Activated T-helper 2 cell treated with anti-CD3 and anti-CD28 coated beads, Interferon-gamma antibody, Interleukin-2, Interleukin-4, amounts not matched to agents 10 μg/mL and 5 μg/mL and 100 μg/mL, durations not matched to agents 14 hours and 24 hours and 36 hours (primary cell): ENCODE measurements around the gene E4F1. TPM values are rescaled to one million over a fixed set of nuclear protein-coding genes. Genes with fewer than 3 reads are reported as not detected.

Experiments
- DNase-seq: peaks from one replicate; pipeline ENCODE4 v3.0.0; 2021; ENCODE audit warnings: low spot score
- H3K27ac Mint-ChIP-seq: one replicate; pipeline ENCODE4 v1.8.0; 2021; ENCODE audit warnings: mixed read lengths
- H3K27me3 Mint-ChIP-seq: one replicate; pipeline ENCODE4 v1.8.0; 2021; ENCODE audit warnings: low read depth, mixed read lengths
- H3K36me3 Mint-ChIP-seq: one replicate; pipeline ENCODE4 v1.8.0; 2021; ENCODE audit warnings: low read depth, mixed read lengths
- H3K4me1 Mint-ChIP-seq: one replicate; pipeline ENCODE4 v1.8.0; 2021; ENCODE audit warnings: low read depth, mixed read lengths
- H3K4me3 Mint-ChIP-seq: one replicate; pipeline ENCODE4 v1.8.0; 2021; ENCODE audit warnings: low read depth, mild to moderate bottlenecking, moderate library complexity, mixed read lengths
- H3K9me3 Mint-ChIP-seq: one replicate; pipeline ENCODE4 v1.8.0; 2021; ENCODE audit warnings: mixed read lengths
- intact Hi-C: fragments of 100-400 bp; cut with micrococcal nuclease; formaldehyde crosslinking; loops from one replicate; pipeline ENCODE4 v1.15.1; 2023
- total RNA-seq: library from RNA; stranded (reverse); gene quantifications from 2 replicates; pipeline ENCODE4 v1.2.3, GENCODE V29; 2022

E4F1 gene
- total RNA-seq, 1 donor from 2014 or later: 29.3 TPM

DNA sequence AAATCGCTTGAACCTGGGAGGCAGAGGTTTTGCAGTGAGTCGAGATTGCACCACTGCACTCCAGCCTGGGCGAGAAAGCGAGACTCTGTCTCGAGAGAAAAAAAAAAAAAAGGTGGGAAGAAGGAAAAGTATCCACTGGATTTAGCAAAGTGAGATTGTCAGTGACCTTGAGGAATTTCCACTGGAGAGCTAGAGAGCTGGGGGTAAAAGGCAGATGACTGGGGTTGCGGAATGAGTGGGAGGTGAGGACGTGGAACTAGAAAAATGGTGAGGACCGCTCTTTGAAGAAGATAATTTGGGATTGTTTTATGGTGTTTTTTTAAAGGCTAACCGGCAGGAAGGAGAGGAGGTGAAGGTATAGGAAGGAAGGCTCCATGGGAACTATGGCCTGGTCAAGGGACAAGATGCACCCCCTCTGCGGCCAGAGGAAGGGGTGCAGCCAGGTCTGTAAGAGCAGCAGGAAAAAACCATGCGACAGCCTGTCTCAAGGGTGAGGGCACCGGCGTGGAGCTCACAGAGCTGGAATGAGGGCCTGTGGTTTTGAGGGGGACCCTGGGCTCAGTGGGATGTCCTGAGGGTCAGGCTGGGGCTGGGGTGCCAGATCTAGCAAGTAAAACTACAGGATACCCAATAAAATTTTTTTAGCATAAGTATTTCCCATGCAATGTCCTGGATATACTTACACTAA, 18.8 kb upstream of the E4F1 start:
- intact Hi-C loops: loop anchor here (1.0 kb wide), 1 partner anchor 19 kb away; the partner anchor contains the start of gene E4F1
- peak overlapping the region; percentile 81 for H3K4me3 Mint-ChIP-seq
- peak overlapping the region; percentile 24 for H3K27ac Mint-ChIP-seq
- no peak for DNase-seq
- H3K9me3 Mint-ChIP-seq: no peaks in the 10 kb centered on the region
- peaks cover 18% of the 10 kb centered on the region for H3K4me1 Mint-ChIP-seq
- peaks cover 18% of the 10 kb centered on the region for H3K27me3 Mint-ChIP-seq
- peaks cover 26% of the 10 kb centered on the region for H3K36me3 Mint-ChIP-seq

- Mint-ChIP-seq H3K36me3 (peaks cover 26% of the 10 kb centered on the region), H3K4me3 (peak within 1 kb of the TSS; percentile 81), H3K27ac (peak within 1 kb of the TSS; percentile 69), H3K4me1 (peaks cover 18% of the 10 kb centered on the region), H3K27me3 (peaks cover 12% of the 10 kb centered on the region), H3K9me3 (no peaks in the 10 kb centered on the region)
- intact Hi-C loops: loop anchor here (1.0 kb wide), 1 partner anchor 18 kb away; the partner anchor contains the start of gene E4F1
- peak; percentile 89 for DNase-seq
Observed at GRCh38 chr16:2205104-2205966, 18.1 kb upstream of the E4F1 start, which contains the start of gene MLST8. Gene MLST8, plus strand, starts transcription at chr16:2205454. Its CDS starts 632 bp downstream, at chr16:2206086.

GRCh38 chr16:2205967-2206313, 17.5 kb upstream of the E4F1 start:
- no peak for DNase-seq
- H3K4me1 Mint-ChIP-seq: peaks cover 18% of the 10 kb centered on the region
- H3K27ac Mint-ChIP-seq: peak overlapping the region; percentile 69
- peaks cover 26% of the 10 kb centered on the region for H3K36me3 Mint-ChIP-seq
- intact Hi-C loops: loop anchor here (1.0 kb wide), 1 partner anchor 17 kb away; the partner anchor contains the start of gene E4F1
- no peaks in the 10 kb centered on the region for H3K9me3 Mint-ChIP-seq
- peaks cover 10% of the 10 kb centered on the region for H3K27me3 Mint-ChIP-seq
- H3K4me3 Mint-ChIP-seq: peak overlapping the region; percentile 74

- H3K36me3 Mint-ChIP-seq: peaks cover 26% of the 10 kb centered on the region
- no peaks in the 10 kb centered on the region for H3K9me3 Mint-ChIP-seq
- intact Hi-C loops: no loop called here
- peak overlapping the region; percentile 44 for H3K27ac Mint-ChIP-seq
- peak overlapping the region; percentile 74 for H3K4me3 Mint-ChIP-seq
- DNase-seq: no peak
- H3K27me3 Mint-ChIP-seq: peaks cover 10% of the 10 kb centered on the region
- peaks cover 18% of the 10 kb centered on the region for H3K4me1 Mint-ChIP-seq
Observed at GRCh38 chr16:2206420-2206779, 17.0 kb upstream of the E4F1 start.

DNA sequence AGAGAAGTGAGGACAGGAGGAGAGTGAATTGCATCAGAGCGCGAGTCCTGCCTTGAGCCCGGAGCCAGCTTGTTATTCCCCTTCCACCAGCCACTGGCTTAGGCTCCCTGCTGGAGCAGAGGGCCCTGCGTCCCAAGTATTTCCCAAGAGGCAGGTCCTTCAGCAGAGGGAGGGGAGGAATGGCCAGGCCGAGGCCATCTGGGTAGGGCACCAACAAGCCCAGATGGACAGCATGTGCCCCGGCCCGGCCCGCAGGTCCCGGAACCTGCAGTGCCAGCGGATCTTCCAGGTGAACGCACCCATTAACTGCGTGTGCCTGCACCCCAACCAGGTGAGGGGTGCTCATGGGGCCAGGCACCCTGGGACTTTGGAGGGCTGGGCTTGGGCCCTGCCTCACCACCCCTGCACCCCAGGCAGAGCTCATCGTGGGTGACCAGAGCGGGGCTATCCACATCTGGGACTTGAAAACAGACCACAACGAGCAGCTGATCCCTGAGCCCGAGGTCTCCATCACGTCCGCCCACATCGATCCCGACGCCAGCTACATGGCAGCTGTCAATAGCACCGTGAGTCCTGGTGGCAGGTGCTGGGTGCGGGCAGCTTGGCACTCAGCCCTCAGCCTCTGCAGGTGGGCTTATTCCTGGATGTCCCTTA, 16.5 kb upstream of the E4F1 start:
- no peaks in the 10 kb centered on the region for H3K9me3 Mint-ChIP-seq
- peak overlapping the region; percentile 25 for H3K27ac Mint-ChIP-seq
- DNase-seq: no peak
- intact Hi-C loops: no loop called here
- H3K4me3 Mint-ChIP-seq: peak overlapping the region; percentile 74
- peaks cover 19% of the 10 kb centered on the region for H3K4me1 Mint-ChIP-seq
- peaks cover 6% of the 10 kb centered on the region for H3K27me3 Mint-ChIP-seq
- H3K36me3 Mint-ChIP-seq: peaks cover 30% of the 10 kb centered on the region

DNA sequence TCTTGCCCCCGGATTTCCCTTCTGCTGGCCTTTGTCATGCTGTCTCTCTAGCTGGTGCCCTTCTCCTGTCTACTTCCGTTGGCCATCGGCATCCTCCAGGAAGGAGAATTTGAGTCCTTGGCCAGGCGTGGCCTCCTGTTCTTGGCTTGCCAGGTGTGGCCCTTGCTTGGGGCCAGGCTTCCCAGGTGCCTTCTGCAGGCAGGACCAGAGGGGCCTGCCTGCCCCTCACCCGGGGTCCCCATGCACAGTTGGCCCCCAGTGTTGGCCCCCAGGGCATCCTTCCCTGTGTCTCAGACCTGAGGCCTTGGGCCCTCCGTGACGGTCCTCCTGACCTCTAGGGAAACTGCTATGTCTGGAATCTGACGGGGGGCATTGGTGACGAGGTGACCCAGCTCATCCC, 15.5 kb upstream of the E4F1 start:
- Mint-ChIP-seq H3K27ac (peak overlapping the region; percentile 25), H3K4me1 (peaks cover 25% of the 10 kb centered on the region), H3K36me3 (peaks cover 38% of the 10 kb centered on the region), H3K27me3 (no peaks in the 10 kb centered on the region), H3K9me3 (no peaks in the 10 kb centered on the region), H3K4me3 (peak overlapping the region; percentile 64)
- DNase-seq: no peak
- intact Hi-C loops: no loop called here

GRCh38 chr16:2208308-2208707, 15.1 kb upstream of the E4F1 start:
- DNase-seq: no peak
- no peak overlapping the region for H3K27ac Mint-ChIP-seq
- intact Hi-C loops: no loop called here
- peaks cover 43% of the 10 kb centered on the region for H3K36me3 Mint-ChIP-seq
- H3K9me3 Mint-ChIP-seq: no peaks in the 10 kb centered on the region
- H3K27me3 Mint-ChIP-seq: no peaks in the 10 kb centered on the region
- H3K4me1 Mint-ChIP-seq: peaks cover 28% of the 10 kb centered on the region
- H3K4me3 Mint-ChIP-seq: no peak overlapping the region

DNA sequence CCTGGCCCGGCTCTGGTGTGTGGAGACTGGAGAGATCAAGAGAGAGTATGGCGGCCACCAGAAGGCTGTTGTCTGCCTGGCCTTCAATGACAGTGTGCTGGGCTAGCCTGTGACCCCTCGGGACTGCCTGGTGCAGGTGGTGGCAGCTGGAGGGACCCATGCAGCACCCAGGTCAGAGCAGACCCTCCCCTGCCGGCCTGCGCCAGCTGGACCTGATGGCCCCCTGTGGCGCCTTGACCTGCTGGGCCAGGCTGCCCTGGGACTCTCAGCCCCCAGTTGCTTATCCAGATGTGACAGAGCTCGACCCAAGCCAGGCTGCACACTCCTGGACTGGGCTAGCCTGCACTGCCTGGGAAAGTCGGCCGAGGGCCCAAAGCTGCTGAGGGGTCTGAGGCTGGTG, 14.6 kb upstream of the E4F1 start:
- no peak for DNase-seq
- no peaks in the 10 kb centered on the region for H3K9me3 Mint-ChIP-seq
- no peak overlapping the region for H3K27ac Mint-ChIP-seq
- H3K36me3 Mint-ChIP-seq: peaks cover 47% of the 10 kb centered on the region
- H3K27me3 Mint-ChIP-seq: no peaks in the 10 kb centered on the region
- peaks cover 29% of the 10 kb centered on the region for H3K4me1 Mint-ChIP-seq
- intact Hi-C loops: no loop called here
- no peak overlapping the region for H3K4me3 Mint-ChIP-seq

DNA sequence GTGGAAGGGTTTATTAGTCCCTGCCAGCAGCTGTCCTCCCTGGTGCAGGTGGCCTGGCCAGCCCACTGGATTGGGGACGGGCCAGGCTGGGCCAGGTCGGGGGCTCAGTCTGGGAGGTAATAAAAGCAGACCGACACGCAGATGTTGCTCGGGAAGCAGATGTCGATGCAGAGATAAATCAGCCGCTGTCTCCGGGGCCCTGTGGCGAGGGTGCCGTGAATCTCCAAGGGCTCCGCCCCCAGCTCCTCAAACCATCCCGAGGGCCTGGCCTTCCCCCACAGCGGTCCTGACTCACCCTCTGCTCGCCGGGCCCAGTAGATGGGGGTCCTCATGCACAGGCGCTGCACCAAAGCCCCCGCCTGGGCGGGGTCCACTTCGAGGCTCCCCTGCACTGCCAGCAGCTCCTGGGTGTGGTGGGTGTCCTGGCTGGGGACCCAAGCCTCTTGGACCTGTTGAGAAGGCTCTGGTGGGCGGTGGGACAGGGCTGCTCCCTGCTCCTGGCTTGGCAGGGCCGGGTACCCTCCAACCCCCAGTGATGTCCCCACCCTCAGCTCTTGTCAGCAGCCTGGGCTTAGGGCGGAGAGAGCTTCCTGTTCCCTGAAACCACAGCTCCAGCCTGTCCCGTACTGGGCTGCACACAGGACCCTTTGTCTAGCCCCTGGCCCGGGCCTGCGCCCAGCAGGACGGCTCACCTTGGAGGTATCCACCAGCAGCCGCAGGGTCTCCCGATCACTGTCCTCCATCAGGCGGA, 14.0 kb upstream of the E4F1 start:
- Mint-ChIP-seq H3K27me3 (no peaks in the 10 kb centered on the region), H3K27ac (no peak overlapping the region), H3K36me3 (peaks cover 47% of the 10 kb centered on the region), H3K4me1 (peaks cover 27% of the 10 kb centered on the region), H3K9me3 (no peaks in the 10 kb centered on the region), H3K4me3 (no peak overlapping the region)
- intact Hi-C loops: no loop called here
- DNase-seq: no peak

GRCh38 chr16:2210009-2210332, 13.4 kb upstream of the E4F1 start:
- DNase-seq: no peak
- no peaks in the 10 kb centered on the region for H3K9me3 Mint-ChIP-seq
- H3K27me3 Mint-ChIP-seq: no peaks in the 10 kb centered on the region
- no peak overlapping the region for H3K4me3 Mint-ChIP-seq
- intact Hi-C loops: no loop called here
- peaks cover 23% of the 10 kb centered on the region for H3K4me1 Mint-ChIP-seq
- no peak overlapping the region for H3K27ac Mint-ChIP-seq
- H3K36me3 Mint-ChIP-seq: peaks cover 47% of the 10 kb centered on the region

DNA sequence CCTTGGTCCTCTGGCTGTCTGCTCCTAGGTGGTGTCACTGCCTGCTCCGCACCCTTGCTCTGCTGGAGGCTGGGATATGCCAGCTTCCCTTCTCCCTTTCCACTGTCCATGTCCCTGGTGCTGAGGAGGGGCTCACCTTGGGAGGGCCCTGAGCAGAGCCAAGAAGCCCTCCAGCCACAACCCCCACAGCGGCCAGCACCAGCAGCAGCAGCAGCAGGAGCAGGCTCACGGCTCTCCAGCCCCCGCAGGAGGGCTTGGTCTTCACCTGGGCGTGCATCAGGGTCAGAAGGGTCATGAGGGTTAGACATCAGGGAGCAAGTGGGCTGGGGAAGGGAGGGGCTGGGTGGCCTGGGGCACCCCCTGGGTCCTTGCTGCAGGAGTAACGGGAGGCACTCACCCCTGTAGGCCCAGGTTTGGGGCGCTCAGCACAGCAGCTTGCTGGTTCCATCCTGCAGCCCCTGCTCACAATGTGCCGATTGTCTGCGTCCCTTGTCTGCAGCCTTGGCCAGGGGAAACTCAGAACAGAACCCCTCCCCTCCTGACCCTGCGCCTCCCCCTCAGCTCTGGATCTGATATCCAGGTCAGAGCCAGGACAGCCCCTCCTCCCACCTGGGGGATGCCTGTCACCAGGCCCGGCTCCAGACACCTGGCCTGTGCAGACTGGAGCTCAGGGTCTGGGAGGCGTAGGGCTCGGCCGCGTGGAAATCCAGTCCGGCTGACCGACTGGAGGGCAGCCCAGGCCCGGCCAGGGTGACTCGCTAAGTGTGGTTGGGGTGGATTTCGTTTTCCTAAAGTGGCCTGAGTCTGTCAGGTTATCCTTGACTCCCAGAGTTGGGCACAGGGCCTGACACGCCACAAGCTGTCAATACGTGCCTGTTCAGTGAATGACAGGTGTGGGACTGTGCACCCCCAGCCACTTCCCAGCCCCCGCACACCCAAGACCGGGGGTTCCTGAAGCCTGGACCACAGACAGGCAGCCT, 12.7 kb upstream of the E4F1 start, which contains the start of gene BRICD5:
Gene BRICD5 (minus strand): TSS at position 478 of the 980 bp plus-strand sequence. CDS start 30 bp downstream, at position 448.
- no peak for DNase-seq
- Mint-ChIP-seq H3K36me3 (peaks cover 47% of the 10 kb centered on the region), H3K4me1 (peaks cover 23% of the 10 kb centered on the region), H3K27me3 (no peaks in the 10 kb centered on the region), H3K4me3 (peak within 1 kb of the TSS; percentile 15), H3K9me3 (no peaks in the 10 kb centered on the region), H3K27ac (no peak within 1 kb of the TSS)
- intact Hi-C loops: no loop called here
